T-helper 9 cell (primary cell): ENCODE data around the gene COL4A1.

Experiments
- DNase-seq: peaks from one replicate; pipeline ENCODE4 v3.0.0-alpha.2; 2020

COL4A1 gene

DNA sequence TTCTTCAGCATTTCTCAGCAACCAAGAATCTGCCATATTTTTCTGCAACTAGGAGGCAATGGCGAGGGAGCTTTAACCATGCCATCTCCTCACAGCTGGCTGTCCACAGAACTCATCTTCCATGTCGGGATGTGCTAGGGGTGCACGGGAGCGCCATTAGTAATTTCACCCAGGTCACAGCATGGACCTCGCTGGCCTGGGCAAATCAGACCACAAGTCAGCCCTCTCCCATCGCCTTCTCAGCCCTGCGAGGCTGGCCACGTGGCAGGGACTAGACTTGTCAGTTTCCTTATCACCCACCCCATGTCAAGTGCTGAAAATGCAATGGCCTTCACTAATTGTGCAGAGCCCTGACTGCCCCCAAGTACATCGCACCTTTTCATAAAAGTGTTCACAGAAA, 15.7 kb downstream of the COL4A1 start:
- no peak for DNase-seq

DNA sequence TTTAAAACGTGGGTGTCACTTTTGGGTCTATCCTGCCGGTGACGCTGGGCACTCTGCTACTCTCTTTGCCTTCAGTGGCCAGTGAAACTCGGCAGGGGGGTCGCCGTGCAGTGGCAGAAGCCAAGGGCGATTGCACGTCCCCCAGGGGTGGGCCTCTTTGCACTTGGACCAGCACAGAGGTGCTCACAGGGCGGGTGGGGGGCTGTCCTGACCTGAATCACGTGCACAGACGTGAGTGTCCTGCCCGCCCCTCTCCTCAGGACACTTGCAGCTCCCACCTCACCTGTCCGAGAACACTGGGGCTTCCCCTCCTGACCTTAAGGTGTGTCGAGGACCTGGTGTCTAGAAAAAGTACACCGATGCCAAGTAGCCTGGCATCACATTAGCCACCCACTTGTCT, 16.1 kb downstream of the COL4A1 start:
- DNase-seq, result no peak

DNA sequence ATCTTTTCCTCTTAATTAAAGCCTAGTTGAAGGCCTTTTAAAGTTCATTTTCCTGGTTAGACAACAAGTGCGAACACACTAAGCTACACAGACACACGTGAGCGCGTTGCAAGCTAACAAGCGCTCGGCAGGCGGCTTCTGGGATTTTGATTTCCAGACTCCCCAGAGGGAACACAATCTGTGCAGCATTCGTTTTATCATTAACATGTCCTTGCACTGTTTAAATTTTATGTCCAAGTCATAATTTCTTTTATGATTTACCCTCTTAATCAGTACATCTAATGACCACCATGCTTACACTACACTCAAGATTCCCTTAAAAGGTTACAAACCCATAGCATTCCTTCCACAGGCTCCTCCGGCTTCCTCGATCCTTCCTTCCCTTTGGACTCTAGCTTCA, 16.8 kb downstream of the COL4A1 start:
- DNase-seq, result no peak

DNA sequence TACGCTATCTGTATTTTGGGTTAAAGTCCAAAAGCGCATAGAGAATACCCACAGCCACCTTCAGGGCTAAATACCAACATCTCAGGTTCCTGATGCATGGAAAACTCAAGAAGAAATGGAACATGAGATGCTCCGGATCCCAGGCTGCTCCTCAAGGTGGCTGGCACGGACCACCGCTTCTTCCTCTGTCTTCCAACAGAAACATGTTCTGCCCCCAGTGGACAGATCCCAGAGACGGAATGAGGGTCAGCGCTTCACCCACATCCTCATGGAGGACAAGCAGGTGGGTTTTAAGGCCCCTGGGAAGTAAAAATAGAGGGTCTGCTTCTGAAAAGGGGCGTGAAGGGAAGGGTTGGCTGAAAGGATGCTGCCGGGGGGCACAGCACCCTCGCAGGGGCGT, 17.3 kb downstream of the COL4A1 start:
- DNase-seq, result no peak

DNA sequence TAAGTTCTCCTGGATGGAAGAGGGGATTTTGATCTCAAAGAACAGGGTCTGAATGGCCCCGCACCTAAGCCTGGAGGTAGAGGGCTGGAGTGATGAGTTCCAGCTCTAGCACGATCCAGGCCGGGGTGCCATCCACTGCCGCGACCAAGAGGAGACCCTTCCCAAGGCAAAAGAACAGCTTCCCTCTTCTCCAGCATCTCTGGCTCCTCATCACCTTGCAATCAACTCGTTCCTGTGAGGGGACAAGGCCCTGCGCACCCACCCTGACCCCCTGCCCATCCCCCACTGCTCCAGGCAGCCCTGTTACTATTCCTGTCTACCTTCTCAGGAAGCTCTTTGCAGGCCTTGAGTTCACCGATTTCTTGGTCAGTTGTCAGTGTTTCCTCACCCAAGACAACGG, 17.8 kb downstream of the COL4A1 start:
- DNase-seq, result no peak

DNA sequence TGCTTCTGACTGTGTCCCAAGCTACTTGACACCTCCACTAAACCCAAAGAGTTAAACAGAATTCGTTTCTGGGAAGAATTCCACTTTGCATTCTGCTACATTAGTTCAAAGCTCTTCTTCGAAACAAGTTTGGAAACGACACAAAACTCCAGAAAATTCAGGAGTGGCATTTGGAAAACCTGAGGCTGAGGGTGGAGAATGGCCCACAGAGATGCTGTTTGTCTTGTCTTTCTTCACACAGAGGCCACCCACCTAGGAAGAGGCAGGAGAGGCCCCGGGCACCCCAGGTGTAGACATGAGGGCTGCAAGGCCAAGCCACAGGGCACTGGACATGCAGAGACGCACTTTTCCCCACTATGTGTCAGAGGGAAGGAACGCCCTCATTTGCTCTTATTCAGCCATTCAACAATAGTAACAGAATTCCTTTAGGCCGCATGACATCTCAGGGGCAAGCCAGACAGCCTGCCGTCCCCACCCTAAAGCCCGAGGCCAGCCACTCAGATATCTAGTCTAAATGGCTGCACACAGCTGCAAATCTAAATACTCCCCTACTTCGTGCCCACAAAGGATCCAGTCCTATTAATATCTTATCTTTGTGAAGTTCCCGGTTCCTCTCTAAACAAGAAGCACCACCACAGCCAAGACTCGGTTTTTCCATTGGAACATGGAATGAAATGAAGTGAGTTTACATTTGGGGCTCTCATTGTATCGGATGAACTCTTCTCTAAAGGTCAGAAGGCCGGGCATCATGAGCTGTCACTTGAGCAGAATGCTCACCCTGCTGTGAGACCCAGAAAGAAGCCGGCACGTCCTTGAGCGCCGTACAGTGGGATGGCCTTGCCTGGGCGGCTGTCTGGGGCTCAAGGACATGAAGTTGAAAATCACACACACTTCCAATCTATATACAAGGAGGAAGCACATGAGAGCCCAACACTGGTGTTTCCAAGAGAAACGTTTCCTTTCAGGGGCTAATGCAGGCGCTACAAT, 19.8 kb downstream of the COL4A1 start:
- DNase-seq, result no peak

DNA sequence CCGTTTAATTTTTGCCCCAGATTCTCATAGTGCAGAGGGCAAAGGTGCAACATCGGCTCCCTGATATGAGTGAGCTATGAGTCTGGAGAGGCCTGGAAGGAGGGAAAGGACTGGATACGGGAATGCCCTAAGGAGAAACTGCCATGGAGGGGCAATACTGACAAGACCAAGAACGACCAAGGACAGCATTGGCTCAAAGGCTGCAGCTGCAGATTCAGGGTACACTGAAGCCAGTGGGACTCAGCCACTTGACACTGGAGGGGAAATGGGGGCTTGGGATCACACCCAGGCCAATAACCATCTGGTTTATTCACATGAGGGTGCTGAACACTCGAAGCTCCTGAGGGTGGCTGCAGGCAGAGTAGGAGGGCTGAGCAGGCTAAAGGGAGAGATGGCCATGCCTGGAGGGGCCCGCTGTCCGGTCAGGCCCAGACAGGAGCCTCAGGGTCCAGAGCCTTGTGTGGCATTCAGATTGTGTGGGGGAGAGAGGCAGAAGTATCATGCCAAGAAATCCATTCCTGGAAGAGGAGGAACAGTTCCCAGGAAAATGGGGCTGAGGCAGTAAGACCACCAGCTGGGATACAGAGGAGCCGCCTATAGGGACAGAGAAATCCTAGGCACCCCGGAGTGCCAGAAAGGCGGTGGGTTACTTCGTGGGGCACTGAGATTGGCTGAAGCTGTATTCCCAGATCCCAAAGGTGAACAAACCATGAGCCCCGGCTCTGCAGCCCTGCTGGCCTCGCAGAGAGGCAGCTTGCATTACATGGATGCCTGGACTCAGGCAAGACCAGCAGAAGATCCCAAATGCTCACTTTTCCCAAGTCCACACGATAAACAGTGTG, 20.7 kb downstream of the COL4A1 start:
- DNase-seq, result no peak

DNA sequence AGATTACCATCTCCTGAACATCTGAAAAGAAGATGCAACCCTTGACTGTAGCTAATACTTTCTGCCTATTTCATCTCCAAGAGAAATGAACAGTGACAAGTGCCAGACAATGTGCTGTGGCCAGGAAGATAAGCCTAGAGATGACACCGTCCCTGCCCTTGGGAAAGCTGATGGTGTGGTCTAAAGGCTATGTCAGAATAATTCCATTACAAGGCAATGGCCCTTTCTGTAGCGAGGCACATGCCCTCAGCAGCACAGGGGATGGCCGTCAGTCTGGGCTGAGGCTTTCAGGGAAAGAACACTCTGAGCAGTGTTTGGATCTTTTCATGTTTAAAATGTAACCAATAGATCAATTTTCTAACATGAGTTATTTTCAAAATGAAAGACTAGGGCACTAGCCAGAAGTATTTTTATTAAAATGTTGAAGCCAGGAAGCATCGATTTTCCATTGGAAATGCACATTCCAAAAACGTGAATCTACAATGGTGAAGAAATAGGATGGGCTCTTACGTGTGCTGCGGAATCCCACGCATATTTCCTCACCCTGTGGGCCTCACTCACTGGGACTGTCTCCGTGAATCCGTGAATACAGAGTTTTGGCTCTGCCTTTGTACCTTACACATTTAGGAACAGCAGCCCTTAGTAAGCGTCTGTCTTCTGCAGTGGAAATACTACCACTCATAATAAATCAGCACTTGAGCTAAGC, 22.0 kb downstream of the COL4A1 start:
- no peak for DNase-seq

DNA sequence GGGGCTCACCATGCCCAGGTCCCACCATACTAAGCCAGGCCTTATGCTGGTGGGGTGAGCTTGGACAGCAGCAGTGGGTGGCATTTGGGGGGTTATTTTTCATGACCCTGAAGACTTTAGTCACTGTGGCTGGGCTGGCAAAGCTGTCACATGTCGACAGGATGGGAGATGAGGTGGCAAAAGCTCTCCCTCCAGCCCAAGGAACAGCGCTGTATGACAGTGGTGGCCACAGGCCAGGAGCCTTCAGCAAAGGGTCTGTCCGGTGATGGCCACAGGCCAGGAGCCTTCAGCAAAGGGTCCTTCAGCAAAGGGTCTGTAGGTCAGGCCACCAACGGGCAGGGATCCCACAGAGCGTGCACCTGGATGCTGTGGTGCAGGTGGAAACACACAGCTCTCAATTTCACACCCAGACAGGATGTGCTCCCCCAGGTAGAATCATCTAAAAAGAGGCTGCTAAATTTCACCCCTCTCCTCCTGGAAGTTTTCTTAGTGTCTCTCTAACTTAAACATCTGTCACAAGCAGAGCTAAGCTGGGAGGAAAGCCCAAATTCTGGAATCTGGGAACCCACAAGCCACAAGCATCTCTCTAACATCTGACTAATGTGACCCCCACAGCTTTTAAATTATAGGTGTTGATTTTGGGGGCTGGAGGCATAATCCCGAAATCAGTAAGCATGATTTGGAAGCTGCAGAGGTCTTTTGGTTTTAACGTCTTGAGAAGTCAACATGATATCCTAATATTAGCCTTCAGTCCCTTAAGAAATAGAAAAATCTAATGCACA, 23.0 kb downstream of the COL4A1 start:
- DNase-seq, result no peak

DNA sequence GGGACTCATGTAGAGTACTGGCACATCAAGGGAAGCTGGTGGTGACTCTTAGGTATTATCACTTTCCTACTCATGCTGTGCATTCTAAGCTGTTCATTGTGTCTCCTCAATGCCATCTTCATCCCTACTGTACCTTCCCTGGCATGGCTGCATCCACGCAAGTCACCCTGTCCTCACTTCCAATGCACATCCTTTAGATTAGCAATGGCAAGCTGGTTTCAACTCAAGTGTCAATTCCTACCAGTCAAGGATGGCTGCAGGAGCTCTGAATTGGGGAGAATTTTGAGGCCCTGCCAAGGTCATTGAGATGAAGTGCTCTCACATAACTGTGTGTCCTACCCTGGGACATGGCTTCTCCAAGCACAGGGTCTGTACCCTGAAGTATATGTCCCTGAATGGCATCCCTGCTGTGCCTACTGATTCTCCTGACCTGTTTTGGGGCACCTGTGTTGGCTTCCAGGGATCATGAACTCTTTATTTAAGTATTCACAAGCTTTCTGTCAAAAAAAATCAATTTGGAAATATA, 24.6 kb downstream of the COL4A1 start:
- DNase-seq, result no peak

DNA sequence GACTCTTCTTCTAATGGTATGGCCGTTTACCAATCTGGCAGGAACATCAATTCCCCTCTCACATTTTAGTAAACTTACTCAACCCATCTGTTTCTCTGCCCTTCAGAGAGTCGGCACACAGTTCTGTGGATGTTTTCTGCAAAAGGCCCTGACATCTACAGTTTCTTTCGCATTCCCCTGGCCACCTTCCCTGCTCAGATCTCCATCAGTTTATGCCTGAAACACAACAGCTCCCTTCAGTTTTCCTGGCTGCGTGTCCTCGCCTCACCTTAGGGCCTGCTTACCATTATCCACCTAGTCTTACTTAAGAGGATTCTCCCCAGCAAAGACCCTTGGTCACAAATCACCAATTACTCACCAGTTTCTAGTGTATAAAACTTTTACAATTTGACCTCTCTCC, 25.2 kb downstream of the COL4A1 start:
- no peak for DNase-seq

DNA sequence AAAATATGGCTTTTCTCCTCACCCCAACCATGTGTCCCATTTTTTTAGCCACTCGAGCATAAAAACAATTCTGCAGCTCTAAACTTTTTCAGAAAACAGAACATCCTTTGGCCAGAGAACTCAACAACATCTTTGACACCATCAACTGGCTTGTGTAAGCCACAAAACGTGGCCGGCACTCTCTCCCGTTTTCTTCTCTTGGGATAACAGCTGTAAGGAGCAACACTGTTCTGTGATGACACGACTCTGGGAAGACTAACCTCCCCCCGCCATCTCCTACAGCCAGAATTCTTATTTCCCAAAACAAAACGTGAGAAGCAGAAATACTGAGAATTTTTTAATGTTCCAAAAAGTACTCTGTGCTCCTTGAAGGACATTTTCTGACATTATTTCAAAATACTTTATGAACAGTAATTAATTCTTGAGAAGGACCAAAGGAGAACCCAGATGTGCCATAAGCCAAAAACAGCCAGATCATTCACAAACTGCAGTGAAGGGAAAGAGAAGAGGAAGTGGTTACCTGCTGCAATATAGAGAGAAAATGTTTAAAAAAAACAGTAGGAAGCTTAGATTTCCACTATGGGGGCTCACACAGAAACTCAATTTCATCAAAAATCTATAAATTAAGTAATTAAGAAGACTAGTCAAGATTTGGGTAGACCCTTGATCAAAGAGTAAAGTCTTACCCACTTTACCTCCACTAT, 25.8 kb downstream of the COL4A1 start:
- no peak for DNase-seq

DNA sequence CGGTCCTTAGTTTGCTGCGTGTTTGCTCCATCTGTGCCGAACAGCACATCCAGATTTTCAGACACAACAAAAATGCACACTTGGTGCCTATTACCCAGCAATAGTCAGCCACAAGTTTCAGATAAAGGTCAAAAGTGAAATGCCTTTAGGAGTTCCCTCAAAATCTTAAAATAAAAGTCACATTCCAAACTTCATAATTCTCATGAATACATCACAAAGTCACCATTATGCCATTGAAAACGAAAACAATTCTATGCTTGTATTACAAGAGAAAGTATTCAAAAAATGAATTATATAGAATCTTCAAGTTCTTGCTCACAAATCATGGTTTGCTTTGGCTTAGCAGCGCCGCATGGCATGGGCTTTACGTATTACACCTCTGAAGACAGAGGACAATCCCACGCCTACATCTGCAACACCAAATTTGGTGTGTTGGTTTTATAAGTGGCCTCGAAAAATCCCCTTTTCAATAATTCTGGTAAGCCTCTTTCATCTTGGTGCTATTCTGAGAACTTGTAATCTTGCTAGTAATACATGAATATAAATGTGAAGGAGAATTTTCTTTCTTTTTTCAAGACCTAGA, 26.6 kb downstream of the COL4A1 start:
- no peak for DNase-seq

DNA sequence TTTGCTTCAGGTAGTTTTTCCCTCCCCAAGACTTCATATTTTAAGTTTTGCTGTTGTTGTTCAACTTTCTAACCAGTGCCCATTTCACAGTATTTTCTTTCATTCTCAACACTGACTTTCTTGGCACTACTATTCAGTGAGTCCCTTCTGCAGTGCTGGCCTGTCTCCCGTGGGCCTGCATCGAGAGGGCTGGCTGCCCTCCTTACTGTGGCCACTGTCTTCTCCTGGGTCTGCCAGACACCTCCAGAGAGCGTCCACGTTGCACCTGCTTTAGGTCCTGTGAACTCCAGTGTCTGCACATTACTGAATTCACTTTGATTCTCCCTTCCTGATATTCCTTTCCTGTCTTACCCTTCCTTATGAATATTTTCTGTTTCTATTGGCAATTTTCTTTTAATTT, 27.3 kb downstream of the COL4A1 start:
- DNase-seq, result no peak

DNA sequence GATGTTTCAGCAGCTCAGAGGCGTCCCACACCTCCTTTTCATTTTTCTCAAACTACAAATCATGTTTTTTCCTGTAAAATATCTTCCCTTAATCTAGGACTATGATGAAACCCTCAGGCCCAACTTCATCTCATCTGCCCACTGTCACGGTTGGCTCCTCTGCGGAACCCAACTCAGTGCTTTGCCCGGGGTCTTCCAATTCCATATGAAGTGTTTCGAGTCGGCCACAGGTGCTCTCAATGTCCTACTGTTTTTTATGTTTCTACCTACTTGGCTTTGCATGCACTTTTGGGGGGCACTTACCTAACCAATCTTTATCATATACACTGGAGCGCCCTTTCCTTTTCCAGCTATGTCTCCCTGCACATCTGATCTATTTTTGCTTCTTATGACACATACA, 28.1 kb downstream of the COL4A1 start:
- no peak for DNase-seq

DNA sequence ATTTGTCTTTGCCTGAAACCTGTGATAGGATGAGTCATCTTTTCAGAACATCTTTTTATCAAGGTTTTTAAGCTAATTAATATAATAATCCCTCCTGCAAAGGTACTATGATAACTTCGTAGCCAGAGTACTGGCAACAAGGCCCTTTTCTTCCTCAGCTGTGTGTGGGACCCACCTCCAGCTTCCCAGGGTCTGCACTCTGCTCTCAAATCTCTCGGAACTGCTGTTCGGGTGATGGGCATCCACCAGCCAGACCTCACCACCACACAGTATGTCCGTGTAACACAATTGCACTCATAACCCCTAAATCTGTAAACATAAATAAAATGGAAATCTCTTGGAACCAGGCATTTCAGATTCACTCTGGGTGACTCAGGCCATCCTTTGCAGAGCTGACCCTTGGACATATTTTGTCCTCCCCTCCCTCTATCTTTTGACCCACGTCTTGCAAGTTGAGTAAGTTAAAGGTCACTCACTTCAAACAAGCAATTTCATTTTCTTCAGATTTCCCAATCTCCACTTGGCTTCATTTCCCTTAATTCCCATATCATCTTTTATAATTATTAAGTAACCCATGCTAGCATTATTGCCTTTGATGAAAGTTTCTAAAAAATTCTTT, 29.5 kb downstream of the COL4A1 start:
- no peak for DNase-seq

DNA sequence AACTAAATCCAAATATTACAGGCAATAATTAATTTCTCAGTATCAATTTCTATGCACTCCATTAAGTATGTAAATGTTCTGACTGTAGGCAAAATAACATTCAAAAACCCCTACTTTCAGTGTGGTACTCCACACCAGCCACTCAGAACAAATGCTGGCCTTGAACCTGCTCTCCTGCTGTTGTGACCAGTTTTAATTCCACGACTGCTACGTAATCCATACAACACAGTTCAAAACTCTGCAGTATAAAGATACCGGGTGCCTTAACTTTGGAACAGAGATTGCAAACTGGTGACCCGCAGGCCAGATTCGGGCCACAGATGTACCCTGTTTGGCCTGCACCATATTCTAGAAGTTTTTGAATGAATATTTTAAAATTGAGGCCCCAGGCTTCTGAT, 30.4 kb downstream of the COL4A1 start:
- DNase-seq, result no peak

DNA sequence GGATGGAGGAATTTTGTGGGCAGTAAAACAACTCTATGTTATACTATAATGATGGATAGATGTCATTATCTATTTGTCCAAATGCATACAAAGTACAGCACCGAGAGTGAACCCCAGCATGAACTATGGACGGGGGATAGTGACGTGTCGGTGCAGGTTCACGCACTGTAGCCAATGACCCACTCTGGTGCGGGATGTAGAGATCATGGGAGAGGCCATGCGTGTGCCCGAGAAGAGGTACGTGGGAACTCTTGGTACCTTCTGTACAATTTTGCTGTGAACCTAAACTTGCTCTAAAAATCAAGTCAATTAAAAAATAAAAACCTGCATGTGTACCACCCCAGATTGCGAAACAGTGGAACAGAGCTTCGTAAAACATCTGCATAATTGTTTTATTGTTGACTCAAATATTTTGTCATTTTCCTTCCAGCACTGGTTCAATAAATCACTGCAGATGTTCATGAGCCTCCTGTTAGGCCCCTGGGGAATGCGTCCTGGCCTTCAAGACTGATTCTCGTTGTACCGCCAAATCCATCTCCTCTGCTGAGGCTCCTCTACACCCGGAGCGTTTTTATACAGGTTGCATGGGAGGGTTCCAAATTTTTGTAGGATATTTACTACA, 30.9 kb downstream of the COL4A1 start:
- DNase-seq, result no peak

DNA sequence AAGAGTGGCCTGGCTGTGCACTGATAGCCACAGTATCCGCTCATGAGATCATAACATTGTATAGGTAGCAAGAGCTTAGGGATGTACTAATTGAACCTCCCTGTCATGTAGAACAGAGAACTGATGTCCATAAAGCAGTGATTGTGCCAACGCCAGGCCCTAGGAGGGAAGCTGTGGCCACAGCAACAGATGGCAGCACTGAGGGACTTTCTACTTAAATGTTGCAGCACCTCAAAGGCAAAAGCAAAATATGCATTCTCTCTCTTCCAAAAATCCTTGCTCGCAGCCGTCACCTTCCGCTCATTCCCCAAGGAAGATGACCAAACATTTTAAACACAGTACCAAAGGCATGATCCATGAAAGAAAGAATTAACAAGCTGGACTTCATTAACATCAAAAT, 32.3 kb downstream of the COL4A1 start:
- DNase-seq, result no peak

DNA sequence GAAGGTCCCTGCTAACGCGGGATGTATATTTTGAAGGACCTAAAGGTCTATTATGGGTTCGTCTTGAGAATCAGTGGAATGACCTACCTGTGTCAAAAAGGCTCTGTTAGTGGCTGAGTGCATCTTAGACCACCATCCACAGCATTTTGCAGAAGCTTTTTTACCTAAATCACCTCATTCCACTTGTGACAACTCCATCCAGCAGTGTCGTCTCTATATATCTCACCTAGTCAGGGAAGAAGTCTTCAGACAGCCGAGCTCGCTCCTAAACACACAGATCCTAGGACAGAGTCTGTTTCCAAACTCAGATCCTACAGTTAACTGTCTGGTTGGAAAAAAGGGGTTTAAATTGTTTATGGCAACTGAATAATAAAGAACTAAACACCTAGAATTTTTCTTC, 33.7 kb downstream of the COL4A1 start:
- DNase-seq, result no peak
